OCI-LY7 (cell line): ENCODE results near the gene AGR3. TPM values are rescaled to one million over a fixed set of nuclear protein-coding genes. Genes with fewer than 3 reads are reported as not detected.

Experiments used
- BruUV-seq: library from RNA; stranded (reverse); fragments of 400-500 nt; replicated peaks from 2 replicates; lab custom pipeline; 2021; lab: Mats Ljungman, UMichigan
- CTCF ChIA-PET: fragments of 300-600 bp; sonication (Branson Sonifier 250); formaldehyde crosslinking; loops from one replicate; lab custom pipeline; 2022; ENCODE audit warnings: antibody characterized with exemption; ENCODE audit not compliant: unreplicated experiment; lab: Charles Lee
- POLR2A ChIA-PET: fragments of 300-600 bp; sonication (Branson Sonifier 250); formaldehyde crosslinking; loops from one replicate; lab custom pipeline; 2022; ENCODE audit warnings: antibody characterized with exemption; lab: Charles Lee
- DNase-seq: peaks from one replicate; pipeline ENCODE4 v3.0.0-alpha.2; 2015; ENCODE audit warnings: low spot score
- H2AFZ ChIP-seq: fragments of 200-600 bp; sonication (generic), shearing (Covaris generic); 2 replicates; pipeline ENCODE4 v1.6.1; 2014; ENCODE audit warnings: mild to moderate bottlenecking, antibody characterized with exemption, low read length, moderate library complexity
- H3K27ac ChIP-seq: fragments of 200-600 bp; sonication (generic); 2 replicates; pipeline ENCODE4 v1.5.1; 2014; ENCODE audit warnings: mixed run types, low read depth, mild to moderate bottlenecking, moderate library complexity, low read length, inconsistent platforms; ENCODE audit not compliant: poor library complexity, severe bottlenecking
- H3K36me3 ChIP-seq: fragments of 200-600 bp; sonication (generic); 2 replicates; pipeline ENCODE4 v1.6.1; 2014; ENCODE audit warnings: mild to moderate bottlenecking, antibody characterized with exemption, low read length, moderate library complexity, mixed read lengths; ENCODE audit not compliant: insufficient read depth
- H3K4me1 ChIP-seq: fragments of 200-600 bp; sonication (generic); 2 replicates; pipeline ENCODE4 v1.5.1; 2014; ENCODE audit warnings: mild to moderate bottlenecking, low read length; ENCODE audit not compliant: insufficient read depth, poor library complexity, severe bottlenecking
- H3K4me2 ChIP-seq: fragments of 200-600 bp; sonication (generic); 2 replicates; pipeline ENCODE4 v1.6.1; 2014; ENCODE audit warnings: mild to moderate bottlenecking, low read length
- H3K4me3 ChIP-seq: fragments of 200-600 bp; sonication (generic); 2 replicates; pipeline ENCODE4 v1.5.1; 2014; ENCODE audit warnings: mild to moderate bottlenecking, low read depth, low read length; ENCODE audit not compliant: poor library complexity, severe bottlenecking
- H3K79me2 ChIP-seq: fragments of 200-600 bp; sonication (generic); 2 replicates; pipeline ENCODE4 v1.6.1; 2016; ENCODE audit warnings: low read depth, mild to moderate bottlenecking, low read length, moderate library complexity, mixed read lengths; ENCODE audit not compliant: insufficient read depth
- H3K9me2 ChIP-seq: fragments of 200-600 bp; sonication (generic); 2 replicates; pipeline ENCODE4 v1.6.1; 2016; ENCODE audit warnings: mild to moderate bottlenecking, low read length, mixed read lengths; ENCODE audit not compliant: insufficient read depth
- H3K9me3 ChIP-seq: fragments of 200-600 bp; sonication (generic); 2 replicates; pipeline ENCODE4 v1.6.1; 2014; ENCODE audit warnings: mild to moderate bottlenecking, mixed run types, low read length, mixed read lengths
- H4K20me1 ChIP-seq: fragments of 200-600 bp; sonication (generic); 2 replicates; pipeline ENCODE4 v1.6.1; 2014; ENCODE audit warnings: mild to moderate bottlenecking, antibody characterized with exemption, low read length, moderate library complexity, mixed read lengths; ENCODE audit not compliant: insufficient read depth
- EZH2phosphoT487 ChIP-seq: fragments of 200-600 bp; sonication (generic); IDR thresholded peaks from 2 replicates; pipeline ENCODE4 v1.6.1; 2018; ENCODE audit warnings: low read depth, borderline replicate concordance, mild to moderate bottlenecking, mixed run types, antibody characterized with exemption, low read length, moderate library complexity, mixed read lengths
- intact Hi-C: fragments of 100-400 bp; cut with micrococcal nuclease; formaldehyde crosslinking; loops from one replicate; pipeline ENCODE4 v1.10.0; 2022; ENCODE audit not compliant: unreplicated experiment
- total RNA-seq, 2 experiments: library from RNA; depleted of rRNA in 1 of 2; stranded (reverse); fragments of >200 nt in 1 of 2; shearing (Covaris generic) in 1 of 2; gene quantifications; 2 replicates each; pipeline ENCODE4 v1.2.3, GENCODE V29; 2014 to 2022
- TF ChIP-seq, protein P1 (sequence below): fragments of 200-600 bp; sonication (generic); conservative IDR thresholded peaks from 2 replicates; pipeline ENCODE4 v1.5.1; 2014; ENCODE audit warnings: mild to moderate bottlenecking, antibody characterized with exemption, low read length, moderate library complexity, mixed read lengths

AGR3 gene
- total RNA-seq, 2 experiments from 2014 or later = not detected

DNA sequence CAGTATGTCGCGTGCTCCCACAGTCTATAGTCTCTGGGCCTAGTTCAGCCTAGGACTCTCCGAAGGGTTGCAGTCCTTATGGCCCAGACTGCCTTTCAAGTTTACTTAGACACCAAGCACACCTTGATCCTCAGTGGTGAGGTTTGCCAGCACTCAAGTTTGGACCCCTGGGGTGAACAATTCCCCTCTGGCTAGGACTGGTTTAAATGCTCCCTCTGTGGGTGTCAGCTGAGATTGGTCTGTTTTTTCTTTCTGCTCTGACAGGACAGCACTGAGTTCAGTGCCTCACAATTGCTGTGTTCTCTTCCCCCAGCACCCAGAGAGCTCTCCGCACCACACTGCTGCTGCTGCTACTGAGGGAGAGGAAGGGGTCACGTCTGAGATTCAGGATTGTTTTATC lies 31.9 kb upstream of the AGR3 start:
- ChIA-PET CTCF (no interaction called here), POLR2A (no interaction called here)
- H3K4me1 ChIP-seq = no peaks in the 10 kb centered on the region
- H4K20me1 ChIP-seq = no peaks in the 10 kb centered on the region
- DNase-seq = no peak
- H3K9me2 ChIP-seq = no peaks in the 10 kb centered on the region
- BruUV-seq = no TSS peak
- no peaks in the 10 kb centered on the region for H3K9me3 ChIP-seq
- no peak overlapping the region for H3K27ac ChIP-seq
- H3K36me3 ChIP-seq = no peaks in the 10 kb centered on the region
- intact Hi-C loops = loop anchor here (10.0 kb wide), 3 partner anchors 219 to 479 kb away; no protein-coding TSS in a partner anchor
- H3K4me2 ChIP-seq = no peak overlapping the region
- no peaks in the 10 kb centered on the region for H3K79me2 ChIP-seq
- no peak overlapping the region for H2AFZ ChIP-seq
- no peak overlapping the region for H3K4me3 ChIP-seq
- TF ChIP-seq EZH2phosphoT487 = no peak
- TF ChIP-seq, protein P1, sequence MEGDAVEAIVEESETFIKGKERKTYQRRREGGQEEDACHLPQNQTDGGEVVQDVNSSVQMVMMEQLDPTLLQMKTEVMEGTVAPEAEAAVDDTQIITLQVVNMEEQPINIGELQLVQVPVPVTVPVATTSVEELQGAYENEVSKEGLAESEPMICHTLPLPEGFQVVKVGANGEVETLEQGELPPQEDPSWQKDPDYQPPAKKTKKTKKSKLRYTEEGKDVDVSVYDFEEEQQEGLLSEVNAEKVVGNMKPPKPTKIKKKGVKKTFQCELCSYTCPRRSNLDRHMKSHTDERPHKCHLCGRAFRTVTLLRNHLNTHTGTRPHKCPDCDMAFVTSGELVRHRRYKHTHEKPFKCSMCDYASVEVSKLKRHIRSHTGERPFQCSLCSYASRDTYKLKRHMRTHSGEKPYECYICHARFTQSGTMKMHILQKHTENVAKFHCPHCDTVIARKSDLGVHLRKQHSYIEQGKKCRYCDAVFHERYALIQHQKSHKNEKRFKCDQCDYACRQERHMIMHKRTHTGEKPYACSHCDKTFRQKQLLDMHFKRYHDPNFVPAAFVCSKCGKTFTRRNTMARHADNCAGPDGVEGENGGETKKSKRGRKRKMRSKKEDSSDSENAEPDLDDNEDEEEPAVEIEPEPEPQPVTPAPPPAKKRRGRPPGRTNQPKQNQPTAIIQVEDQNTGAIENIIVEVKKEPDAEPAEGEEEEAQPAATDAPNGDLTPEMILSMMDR = no peak

DNA sequence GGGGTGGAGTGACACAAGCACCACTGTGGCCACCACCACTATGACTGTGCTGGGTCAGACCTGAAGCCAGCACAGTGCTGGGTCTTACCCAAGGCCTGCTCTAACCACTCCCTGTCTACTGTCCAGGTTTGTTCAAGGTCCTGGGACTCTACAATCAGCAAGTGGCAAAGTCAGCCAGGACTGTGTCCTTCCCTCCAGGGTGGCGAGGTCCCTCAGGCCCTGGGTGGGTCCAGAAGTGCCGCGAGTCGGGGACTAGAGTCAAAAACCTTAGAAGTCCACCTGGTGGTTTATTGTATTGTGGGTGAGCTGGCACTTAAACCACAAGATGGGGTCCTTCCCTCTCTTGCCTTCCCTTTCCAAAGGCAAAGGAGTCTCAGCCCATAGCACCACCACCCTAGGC lies 30.8 kb upstream of the AGR3 start:
- Histone ChIP-seq H3K9me3 (no peaks in the 10 kb centered on the region), H3K4me2 (no peak overlapping the region), H3K79me2 (no peaks in the 10 kb centered on the region), H3K9me2 (no peaks in the 10 kb centered on the region), H2AFZ (no peak overlapping the region), H3K36me3 (no peaks in the 10 kb centered on the region), H3K4me1 (no peaks in the 10 kb centered on the region), H4K20me1 (no peaks in the 10 kb centered on the region), H3K27ac (no peak overlapping the region), H3K4me3 (no peak overlapping the region)
- CTCF ChIA-PET = no interaction called here
- intact Hi-C loops = loop anchor here (10.0 kb wide), 3 partner anchors 218 to 478 kb away; no protein-coding TSS in a partner anchor
- BruUV-seq = no TSS peak
- no peak for TF ChIP-seq EZH2phosphoT487
- TF ChIP-seq, protein P1 = no peak
- POLR2A ChIA-PET = no interaction called here
- DNase-seq = no peak

- Histone ChIP-seq H3K9me2 (no peaks in the 10 kb centered on the region), H3K4me3 (no peak overlapping the region)
- TF ChIP-seq, protein P1 = no peak
- no peak for TF ChIP-seq EZH2phosphoT487
These were observed 26.8 kb upstream of the AGR3 start for GRCh38 chr7:16908561-16908960.

More at GRCh38 chr7:16908561-16908960, 26.8 kb upstream of the AGR3 start:
- DNase-seq = no peak
- Histone ChIP-seq H3K79me2 (no peaks in the 10 kb centered on the region), H3K27ac (no peak overlapping the region), H3K9me3 (no peaks in the 10 kb centered on the region), H3K4me1 (no peaks in the 10 kb centered on the region), H3K4me2 (no peak overlapping the region), H2AFZ (no peak overlapping the region), H3K36me3 (no peaks in the 10 kb centered on the region), H4K20me1 (no peaks in the 10 kb centered on the region)
- BruUV-seq = no TSS peak
- ChIA-PET POLR2A (no interaction called here), CTCF (no interaction called here)
- intact Hi-C loops = no loop called here
